Nephron (organoid): ENCODE measurements around the gene NEMP2.
A peak's percentile ranks its signal among the peaks of the same experiment; 100 is the strongest.

Source experiments
- H3K27ac Mint-ChIP-seq, 3 experiments: 2 replicates each; pipeline ENCODE4 v1.8.0; 2020; ENCODE audit warnings: mixed read lengths in 3 of 3, mild to moderate bottlenecking in 2 of 3, moderate library complexity in 1 of 3
- H3K27me3 Mint-ChIP-seq: 2 replicates; pipeline ENCODE4 v1.8.0; 2021; ENCODE audit warnings: low read depth, mild to moderate bottlenecking, moderate library complexity, mixed read lengths
- H3K36me3 Mint-ChIP-seq: 2 replicates; pipeline ENCODE4 v1.8.0; 2020; ENCODE audit warnings: low read depth, mixed read lengths
- H3K4me1 Mint-ChIP-seq: 2 replicates; pipeline ENCODE4 v1.8.0; 2020; ENCODE audit warnings: mixed read lengths
- H3K4me3 Mint-ChIP-seq, 3 experiments: 2 replicates each; pipeline ENCODE4 v1.8.0; 2020; ENCODE audit warnings: mild to moderate bottlenecking in 3 of 3, mixed read lengths in 3 of 3, moderate library complexity in 2 of 3
- H3K9me3 Mint-ChIP-seq: 2 replicates; pipeline ENCODE4 v1.8.0; 2020; ENCODE audit warnings: mixed read lengths
- TF ChIP-seq, protein P1 (sequence below), 3 experiments: fragments of 200-600 bp; sonication (generic); IDR thresholded peaks; one replicate each; pipeline ENCODE4 v1.5.0; 2021; ENCODE audit warnings: antibody characterized with exemption in 3 of 3; ENCODE audit not compliant: unreplicated experiment in 3 of 3

Gene NEMP2

DNA sequence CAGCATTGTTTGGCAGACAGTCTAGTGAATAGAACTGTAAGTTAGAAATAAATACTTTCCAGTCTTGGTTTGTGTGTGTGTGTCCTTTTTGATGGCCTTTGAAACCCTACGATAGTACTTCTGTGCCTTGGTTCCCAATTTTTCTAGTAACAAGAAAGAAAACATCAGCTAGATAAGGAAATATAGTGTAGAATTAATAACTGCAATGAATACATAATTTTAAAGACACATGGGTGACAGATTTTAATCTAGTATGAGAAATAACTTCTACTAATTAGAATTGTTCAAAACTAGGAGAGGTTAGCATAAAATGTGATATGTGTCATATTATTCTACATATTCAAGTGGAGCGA is 44.5 kb upstream of the NEMP2 start:
- Mint-ChIP-seq H3K27ac (peak overlapping the region; percentile 65 to 78 (median 68)), H3K27me3 (no peaks in the 10 kb centered on the region), H3K36me3 (no peaks in the 10 kb centered on the region), H3K9me3 (no peaks in the 10 kb centered on the region), H3K4me3 (no peak overlapping the region), H3K4me1 (peaks cover 31% of the 10 kb centered on the region)
- TF ChIP-seq, protein P1, sequence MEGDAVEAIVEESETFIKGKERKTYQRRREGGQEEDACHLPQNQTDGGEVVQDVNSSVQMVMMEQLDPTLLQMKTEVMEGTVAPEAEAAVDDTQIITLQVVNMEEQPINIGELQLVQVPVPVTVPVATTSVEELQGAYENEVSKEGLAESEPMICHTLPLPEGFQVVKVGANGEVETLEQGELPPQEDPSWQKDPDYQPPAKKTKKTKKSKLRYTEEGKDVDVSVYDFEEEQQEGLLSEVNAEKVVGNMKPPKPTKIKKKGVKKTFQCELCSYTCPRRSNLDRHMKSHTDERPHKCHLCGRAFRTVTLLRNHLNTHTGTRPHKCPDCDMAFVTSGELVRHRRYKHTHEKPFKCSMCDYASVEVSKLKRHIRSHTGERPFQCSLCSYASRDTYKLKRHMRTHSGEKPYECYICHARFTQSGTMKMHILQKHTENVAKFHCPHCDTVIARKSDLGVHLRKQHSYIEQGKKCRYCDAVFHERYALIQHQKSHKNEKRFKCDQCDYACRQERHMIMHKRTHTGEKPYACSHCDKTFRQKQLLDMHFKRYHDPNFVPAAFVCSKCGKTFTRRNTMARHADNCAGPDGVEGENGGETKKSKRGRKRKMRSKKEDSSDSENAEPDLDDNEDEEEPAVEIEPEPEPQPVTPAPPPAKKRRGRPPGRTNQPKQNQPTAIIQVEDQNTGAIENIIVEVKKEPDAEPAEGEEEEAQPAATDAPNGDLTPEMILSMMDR (IDR thresholded peaks at IDR 0.05; ENCODE audit: unreplicated experiment in 3 of 3) = no peak

DNA sequence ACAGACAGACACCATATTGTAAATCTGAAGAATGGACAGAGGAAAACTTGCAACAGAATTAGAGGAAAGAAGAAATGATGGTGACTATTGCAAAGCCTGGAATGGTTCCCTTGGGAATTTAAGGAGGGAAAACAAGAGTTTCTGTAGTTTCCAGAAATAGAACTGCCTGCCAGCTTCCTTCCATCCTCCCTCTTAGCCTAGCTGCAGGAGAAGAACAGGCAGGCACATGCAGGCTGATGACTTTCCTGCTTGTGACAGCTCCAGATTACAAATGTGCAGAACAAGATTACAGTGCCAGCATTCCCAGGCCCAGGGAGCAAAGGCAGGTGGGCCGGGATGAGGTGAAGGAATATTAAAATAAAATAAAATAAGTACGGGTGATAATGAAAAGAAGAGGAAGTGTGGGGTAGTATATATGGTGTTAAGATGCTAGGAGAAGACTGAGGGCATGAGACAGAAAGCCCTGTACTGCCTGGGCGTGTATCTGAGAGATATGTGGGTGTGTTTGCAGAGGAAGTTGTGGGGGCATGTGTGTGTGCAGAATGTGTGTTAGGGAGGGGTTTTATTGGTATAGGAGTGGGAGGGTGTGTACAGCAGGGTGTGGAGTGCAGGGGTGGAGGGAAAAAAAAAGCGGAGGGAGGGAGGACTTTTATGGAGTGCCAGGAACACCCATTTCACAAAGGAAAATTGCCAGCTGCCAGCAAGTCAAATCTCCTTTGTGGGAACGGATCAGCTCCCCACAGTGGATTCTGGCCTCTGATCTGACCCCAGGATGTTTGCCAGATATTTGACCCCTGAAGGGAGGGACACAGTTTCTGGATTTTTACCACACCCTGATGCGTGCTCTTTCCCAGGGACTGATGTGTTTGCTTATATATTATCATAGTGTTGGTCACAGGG is 43.9 kb upstream of the NEMP2 start:
- Mint-ChIP-seq H3K4me1 (peaks cover 31% of the 10 kb centered on the region), H3K4me3 (peak overlapping the region in 2 of 3 experiments; percentile 11 to 15), H3K9me3 (no peaks in the 10 kb centered on the region), H3K36me3 (no peaks in the 10 kb centered on the region), H3K27me3 (no peaks in the 10 kb centered on the region), H3K27ac (peak overlapping the region; percentile 65 to 78 (median 68))
- TF ChIP-seq, protein P1 (IDR thresholded peaks at IDR 0.05; ENCODE audit: unreplicated experiment in 3 of 3) = no peak

DNA sequence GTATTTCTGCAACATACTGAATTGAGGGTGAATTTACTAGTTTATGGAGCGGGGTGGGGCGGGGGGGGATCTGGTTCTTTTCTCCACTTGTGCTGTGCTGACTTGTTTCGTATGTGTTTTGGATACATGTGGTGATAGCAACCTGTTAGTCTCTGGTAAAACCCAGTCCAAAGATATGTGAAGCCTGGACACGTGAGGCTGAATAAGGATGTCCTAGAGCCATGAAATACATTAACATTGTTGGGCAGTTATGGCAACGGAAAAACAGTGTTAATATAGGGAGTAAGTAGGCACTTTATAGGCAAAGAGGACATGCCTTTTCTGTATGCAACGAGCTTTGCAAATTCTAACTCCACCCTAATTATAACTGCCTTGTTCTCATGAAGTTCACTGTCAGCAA is 42.1 kb upstream of the NEMP2 start:
- H3K9me3 Mint-ChIP-seq = no peaks in the 10 kb centered on the region
- H3K27ac Mint-ChIP-seq = no peak overlapping the region
- TF ChIP-seq, protein P1 (IDR thresholded peaks at IDR 0.05; ENCODE audit: unreplicated experiment in 3 of 3) = no peak
- H3K27me3 Mint-ChIP-seq = no peaks in the 10 kb centered on the region
- no peaks in the 10 kb centered on the region for H3K36me3 Mint-ChIP-seq
- H3K4me1 Mint-ChIP-seq = peaks cover 26% of the 10 kb centered on the region
- no peak overlapping the region for H3K4me3 Mint-ChIP-seq

DNA sequence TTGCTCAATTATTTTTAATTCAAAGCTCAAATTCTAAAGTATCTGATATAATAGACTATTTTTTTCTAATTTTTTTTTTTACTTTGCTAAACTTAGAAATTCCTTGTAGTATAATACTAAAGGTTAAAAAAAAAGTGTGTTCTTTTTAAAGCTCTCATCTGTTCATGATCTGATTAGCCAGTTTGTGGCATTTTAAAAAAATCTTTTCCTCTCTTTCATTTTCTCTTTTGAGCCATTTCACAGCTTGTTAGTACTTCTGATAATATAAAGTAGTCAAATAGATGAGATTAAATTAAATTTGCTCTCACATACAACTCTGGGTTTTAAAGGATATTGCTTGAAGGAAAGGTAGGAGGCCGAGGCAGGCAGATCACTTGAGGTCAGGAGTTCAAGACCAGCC is 40.7 kb upstream of the NEMP2 start:
- no peak overlapping the region for H3K4me3 Mint-ChIP-seq
- no peak overlapping the region for H3K27ac Mint-ChIP-seq
- TF ChIP-seq, protein P1 (IDR thresholded peaks at IDR 0.05; ENCODE audit: unreplicated experiment in 3 of 3) = no peak
- H3K9me3 Mint-ChIP-seq = no peaks in the 10 kb centered on the region
- no peaks in the 10 kb centered on the region for H3K27me3 Mint-ChIP-seq
- no peaks in the 10 kb centered on the region for H3K36me3 Mint-ChIP-seq
- H3K4me1 Mint-ChIP-seq = peaks cover 26% of the 10 kb centered on the region

- no peak overlapping the region for H3K27ac Mint-ChIP-seq
- H3K27me3 Mint-ChIP-seq = no peaks in the 10 kb centered on the region
- no peaks in the 10 kb centered on the region for H3K9me3 Mint-ChIP-seq
- no peak overlapping the region for H3K4me3 Mint-ChIP-seq
- TF ChIP-seq, protein P1 (IDR thresholded peaks at IDR 0.05; ENCODE audit: unreplicated experiment in 3 of 3) = no peak
- no peaks in the 10 kb centered on the region for H3K36me3 Mint-ChIP-seq
- H3K4me1 Mint-ChIP-seq = peaks cover 25% of the 10 kb centered on the region
Observed at GRCh38 chr2:190574169-190574568, 39.6 kb upstream of the NEMP2 start.

GRCh38 chr2:190572246-190572645 is 37.7 kb upstream of the NEMP2 start:
- H3K4me3 Mint-ChIP-seq = no peak overlapping the region
- H3K27me3 Mint-ChIP-seq = no peaks in the 10 kb centered on the region
- H3K27ac Mint-ChIP-seq = no peak overlapping the region
- TF ChIP-seq, protein P1 (IDR thresholded peaks at IDR 0.05; ENCODE audit: unreplicated experiment in 3 of 3) = no peak
- H3K9me3 Mint-ChIP-seq = peaks cover 7% of the 10 kb centered on the region
- peaks cover 1% of the 10 kb centered on the region for H3K36me3 Mint-ChIP-seq
- peaks cover 10% of the 10 kb centered on the region for H3K4me1 Mint-ChIP-seq
